Heart left ventricle (tissue), 16 donors: ENCODE results near the gene PLEKHA6. TPM values are rescaled to one million over a fixed set of nuclear protein-coding genes. Genes with fewer than 3 reads are reported as not detected.

ENCODE experiments used
- ATAC-seq, 4 donors: fragments of 200-7000 bp; cut with Tn5 transposase; one replicate each; pipeline ENCODE4 v1.9.1; 2020 to 2022; ENCODE audit warnings: moderate library complexity in 4 of 4, mild to moderate bottlenecking in 3 of 4, moderate number of reproducible peaks in 1 of 4
- DNase-seq, 5 donors: peaks; one replicate each; pipeline ENCODE4 v3.0.0-alpha.2; 2020
- H3K27ac ChIP-seq, 12 donors: fragments of 200-600 bp; sonication (generic) in 4 of 12; one replicate each; pipeline versions ENCODE4 v1.5.0 to v1.8.0; 2016 to 2022; ENCODE audit warnings: mild to moderate bottlenecking in 2 of 12
- H3K27me3 ChIP-seq, 9 donors: fragments of 200-600 bp; sonication (generic) in 2 of 9; one replicate each; pipeline versions ENCODE4 v1.5.1 to v1.8.0; 2016 to 2022; ENCODE audit warnings: mild to moderate bottlenecking in 3 of 9
- H3K36me3 ChIP-seq, 9 donors: fragments of 200-600 bp; sonication (generic) in 2 of 9; one replicate each; pipeline versions ENCODE4 v1.5.0 to v1.8.0; 2018 to 2022; ENCODE audit warnings: mild to moderate bottlenecking in 2 of 9
- H3K4me1 ChIP-seq, 12 donors: fragments of 200-600 bp; sonication (generic) in 4 of 12; one replicate each; pipeline versions ENCODE4 v1.5.0 to v1.8.0; 2016 to 2022; ENCODE audit warnings: mild to moderate bottlenecking in 3 of 12
- H3K4me3 ChIP-seq, 12 donors: fragments of 200-600 bp; sonication (generic) in 4 of 12; one replicate each; pipeline versions ENCODE4 v1.5.0 to v1.8.0; 2017 to 2022; ENCODE audit warnings: mild to moderate bottlenecking in 9 of 12, moderate library complexity in 4 of 12
- H3K9me3 ChIP-seq, 12 donors: fragments of 200-600 bp; sonication (generic) in 4 of 12; one replicate each; pipeline versions ENCODE4 v1.5.0 to v1.8.0; 2016 to 2022; ENCODE audit warnings: mild to moderate bottlenecking in 1 of 12
- CTCF ChIP-seq, 12 donors: fragments of 200-600 bp; sonication (generic) in 4 of 12; IDR thresholded peaks; one replicate each; pipeline versions ENCODE4 v1.5.0 to v1.8.0; 2018 to 2022; ENCODE audit warnings: antibody characterized with exemption in 12 of 12, mild to moderate bottlenecking in 5 of 12
- POLR2A ChIP-seq, 2 donors: fragments of 450-650 bp; IDR thresholded peaks; one replicate each; pipeline ENCODE4 v1.6.1; 2017; ENCODE audit warnings: antibody characterized with exemption in 2 of 2, mild to moderate bottlenecking in 2 of 2, moderate library complexity in 2 of 2
- WGBS, 4 donors: extraction: QIAGEN DNeasy Blood & Tissue Kit in 2 of 4; methylation state at CpG; one replicate each; pipeline versions ENCODE4 v1.1.5 to v1.1.7; 2013 to 2018; 5-methylcytosine and 5-hydroxymethylcytosine counted together
- intact Hi-C, 10 donors: fragments of 100-400 bp; cut with DNase I; formaldehyde crosslinking; loops; one replicate each; pipeline versions ENCODE4 v1.11.1 to v1.14.2; 2022
- polyA plus RNA-seq, 2 donors: library from polyadenylated mRNA; stranded (reverse); fragments of 200-250 nt; gene quantifications; one replicate each; pipeline ENCODE4 v1.2.3, GENCODE V29; 2013
- total RNA-seq, 9 donors: library from RNA; depleted of rRNA in 2 of 9; stranded (reverse); fragments of >200 nt in 2 of 9; fragmentation: NEBNext Ultra II Directional in 3 of 9; extraction: Animal tissue kit (Norgen Biotek cat#: 25700) in 3 of 9; gene quantifications; one replicate each; pipeline versions ENCODE4 v1.1.0 to v1.2.4, GENCODE V29; 2016 to 2023
- donor health status: ischemic (EF 13 %, LVEDD 7.1; RV severe dilation, severe dysfunction).
- donor health status: healthy with polysubstance abuse.
- donor health status: DM: no; HTN: yes; CAD: no.
- donor health status: DM: no; HTN: no; CAD: no.
- donor health status: ischemic (EF 25% LVEDD 6.9; RV normal size, moderate dysfunction).
- donor health status: ischemic (EF 25% LVEDD 5.7; RV mildly dilated, moderate dysfunction).
- donor health status: healthy.
- donor health status: DM: yes; HTN: yes; CAD: no.
- donor health status: ischemic (EF 35%, LVEDD 5.7; RV mildly dilated, moderate dysfunction).
- donor health status: nonischemic (EF 11% LVEDD 7.7; RV severe dilation, severe dysfunction).
- donor health status: DM: yes; HTN: yes; CAD: no.
- donor health status: PGD.
- donor health status: ischemic (EF 29% LVEDD 5.4; RV normal size, mild dysfunction).
- donor health status: nonischemic (EF 23%, LVEDD 6.1; RV moderate dilation, normal function).

The PLEKHA6 gene
- total and polyA plus RNA-seq, 11 donors = 5.2 to 33.2 (median 18.9) TPM

- WGBS, 4 donors = 86 to 94% (median 89%) methylated on average over 6 of the region's 6 CpGs
- no peaks in the 10 kb centered on the region for H3K9me3 ChIP-seq
- intact Hi-C loops = loop anchor here in 3 of 10 donors (5.0 to 10.0 kb wide), 4 partner anchors 33 to 88 kb away; no protein-coding TSS in a partner anchor
- ATAC-seq (no peak), DNase-seq (no peak)
- no peaks in the 10 kb centered on the region for H3K36me3 ChIP-seq
- no peak overlapping the region for H3K4me3 ChIP-seq
- H3K4me1 ChIP-seq = peaks cover 0 to 34% (median 14%) of the 10 kb centered on the region in 12 donors
- no peak for TF ChIP-seq CTCF (IDR thresholded peaks at IDR 0.05)
- TF ChIP-seq POLR2A (IDR thresholded peaks at IDR 0.05) = no peak
- H3K27ac ChIP-seq = no peak overlapping the region
- peaks cover 0 to 3% (median 0%) of the 10 kb centered on the region in 9 donors for H3K27me3 ChIP-seq
Measured at GRCh38 chr1:204344665-204345355, 14.9 kb downstream of the PLEKHA6 start.

GRCh38 chr1:204343802-204344201 lies 15.9 kb downstream of the PLEKHA6 start:
- ATAC-seq (no peak), DNase-seq (no peak)
- Histone ChIP-seq H3K9me3 (no peaks in the 10 kb centered on the region), H3K36me3 (no peaks in the 10 kb centered on the region), H3K4me3 (no peak overlapping the region), H3K4me1 (peaks cover 0 to 32% (median 10%) of the 10 kb centered on the region in 12 donors), H3K27me3 (peaks cover 0 to 3% (median 0%) of the 10 kb centered on the region in 9 donors), H3K27ac (no peak overlapping the region)
- TF ChIP-seq CTCF (IDR thresholded peaks at IDR 0.05) (no peak), POLR2A (IDR thresholded peaks at IDR 0.05) (no peak)
- WGBS, 4 donors = 71 to 89% (median 80%) methylated on average over 4 of the region's 4 CpGs
- intact Hi-C loops = loop anchor here in 1 of 10 donors (10.0 kb wide), 1 partner anchor 49 kb away; no protein-coding TSS in a partner anchor

GRCh38 chr1:204343247-204343646 lies 16.5 kb downstream of the PLEKHA6 start:
- Histone ChIP-seq H3K4me3 (no peak overlapping the region), H3K36me3 (no peaks in the 10 kb centered on the region), H3K4me1 (peaks cover 0 to 32% (median 4%) of the 10 kb centered on the region in 12 donors), H3K27ac (no peak overlapping the region), H3K27me3 (peaks cover 0 to 1% (median 0%) of the 10 kb centered on the region in 9 donors), H3K9me3 (no peaks in the 10 kb centered on the region)
- 89 to 95% (median 94%) methylated on average over 3 of the region's 3 CpGs for WGBS, 4 donors
- ATAC-seq (no peak), DNase-seq (no peak)
- intact Hi-C loops = loop anchor here in 1 of 10 donors (10.0 kb wide), 1 partner anchor 48 kb away; no protein-coding TSS in a partner anchor
- no peak for TF ChIP-seq CTCF (IDR thresholded peaks at IDR 0.05)
- TF ChIP-seq POLR2A (IDR thresholded peaks at IDR 0.05) = no peak

DNA sequence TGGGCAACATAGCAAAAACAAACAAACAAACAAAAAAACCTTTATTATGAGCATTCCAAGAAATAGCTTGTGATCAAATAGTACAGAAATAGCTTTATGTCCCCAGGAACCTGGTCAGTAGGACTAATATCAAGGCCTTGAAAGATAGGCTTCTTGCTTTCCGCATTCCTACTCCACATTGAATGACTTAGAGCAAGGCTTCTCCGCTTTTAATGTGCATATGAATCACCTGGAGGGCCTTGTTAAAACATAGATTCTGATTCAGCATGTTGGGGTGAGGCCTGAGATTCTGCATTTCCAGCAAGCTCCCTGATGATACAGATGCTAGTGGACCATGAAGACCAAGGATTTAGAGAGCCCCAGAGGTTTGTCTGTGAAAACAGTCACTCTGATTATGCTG lies 17.4 kb downstream of the PLEKHA6 start:
- no peaks in the 10 kb centered on the region for H3K27me3 ChIP-seq
- TF ChIP-seq POLR2A (IDR thresholded peaks at IDR 0.05) (no peak), CTCF (IDR thresholded peaks at IDR 0.05) (no peak)
- no peak overlapping the region for H3K4me3 ChIP-seq
- H3K36me3 ChIP-seq = no peaks in the 10 kb centered on the region
- intact Hi-C loops = loop anchor here in 1 of 10 donors (10.0 kb wide), 1 partner anchor 48 kb away; no protein-coding TSS in a partner anchor
- H3K4me1 ChIP-seq = peaks cover 0 to 32% (median 0%) of the 10 kb centered on the region in 12 donors
- no peaks in the 10 kb centered on the region for H3K9me3 ChIP-seq
- DNase-seq = no peak
- 93 to 99% (median 96%) methylated on average over 2 of the region's 2 CpGs for WGBS, 4 donors
- ATAC-seq = no peak
- H3K27ac ChIP-seq = no peak overlapping the region
